ENCODE measurements around the gene BNIP5.
"Not testable (repeated sequence)": the region's sequence is repeated elsewhere in the genome, so short reads cannot be mapped to it uniquely, and the experiment has no call there.

The BNIP5 gene

DNA sequence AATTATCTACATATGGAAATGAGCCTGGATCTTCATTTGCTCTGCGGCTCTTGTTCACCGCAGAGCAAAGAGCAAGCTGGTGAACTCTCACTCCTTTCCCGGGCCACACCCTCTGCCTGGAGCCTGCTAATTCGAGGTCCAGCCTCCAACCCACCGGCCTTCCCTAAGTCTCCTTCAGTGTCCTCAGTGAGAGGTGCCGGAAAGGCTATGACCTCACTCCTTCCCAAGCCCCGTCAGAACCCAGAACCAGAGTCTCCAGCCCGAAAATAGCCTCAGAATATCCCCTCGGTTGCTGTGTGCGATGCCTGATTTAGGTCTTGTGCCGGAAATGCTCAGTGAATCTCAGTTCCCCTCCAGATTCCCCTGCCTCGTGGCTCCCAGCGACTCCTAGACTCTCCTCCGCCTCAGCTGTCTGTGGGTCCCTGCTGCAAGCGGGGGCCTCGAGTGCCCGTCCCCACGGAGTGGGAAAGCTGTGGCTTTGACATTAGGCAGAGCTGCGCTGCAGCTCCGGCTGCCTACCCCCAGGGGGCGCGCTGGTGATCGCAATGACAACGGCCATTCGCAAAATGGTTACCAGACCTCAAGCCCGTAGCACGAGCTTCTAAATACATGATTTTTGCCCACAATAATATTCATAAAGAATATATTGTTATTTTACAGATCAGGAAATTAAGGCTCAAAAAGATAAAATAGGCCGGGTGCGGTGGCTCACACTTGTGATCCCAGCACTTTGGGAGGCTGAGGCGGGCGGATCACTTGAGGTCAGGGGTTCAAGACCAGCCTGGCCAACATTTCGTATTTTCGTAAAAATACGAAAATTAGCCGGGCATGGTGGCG, 4.1 kb upstream of the BNIP5 start:
- peak; percentile 70 to 73 for ATAC-seq

DNA sequence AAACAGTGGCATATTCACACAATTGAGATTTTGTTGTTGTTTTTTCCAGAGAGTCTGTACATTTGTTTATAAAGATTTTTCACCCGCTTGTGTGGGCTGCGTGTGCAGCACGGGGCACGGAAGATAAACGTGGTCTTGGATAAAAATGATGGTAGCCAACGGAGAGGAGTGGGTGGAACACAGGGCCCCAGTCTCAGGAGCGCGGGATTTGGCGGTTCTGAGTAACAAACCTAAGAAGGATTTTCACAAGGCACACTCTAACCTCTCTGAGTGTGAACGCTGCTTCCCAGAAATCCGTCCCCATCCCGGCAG, 3.6 kb upstream of the BNIP5 start:
- no peak for ATAC-seq

DNA sequence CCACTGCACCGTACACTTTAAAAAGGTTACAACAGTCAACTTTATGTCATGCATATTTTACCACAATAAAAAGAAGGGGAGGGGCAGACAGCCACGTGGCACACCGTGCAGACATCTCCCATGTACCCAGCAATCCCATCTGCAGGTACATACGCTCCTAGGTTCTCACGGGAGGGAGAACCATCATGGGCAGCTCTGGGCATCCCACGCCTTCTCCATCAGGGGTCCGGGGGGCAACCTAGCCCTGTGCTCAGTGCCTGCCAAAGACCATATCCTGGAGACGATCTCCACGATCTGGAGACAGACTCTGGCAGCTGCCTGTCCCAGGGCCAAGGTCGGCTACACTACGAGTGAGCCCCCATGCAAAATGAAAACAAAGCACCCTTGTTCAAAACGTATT, 2.5 kb upstream of the BNIP5 start:
- no peak for ATAC-seq

DNA sequence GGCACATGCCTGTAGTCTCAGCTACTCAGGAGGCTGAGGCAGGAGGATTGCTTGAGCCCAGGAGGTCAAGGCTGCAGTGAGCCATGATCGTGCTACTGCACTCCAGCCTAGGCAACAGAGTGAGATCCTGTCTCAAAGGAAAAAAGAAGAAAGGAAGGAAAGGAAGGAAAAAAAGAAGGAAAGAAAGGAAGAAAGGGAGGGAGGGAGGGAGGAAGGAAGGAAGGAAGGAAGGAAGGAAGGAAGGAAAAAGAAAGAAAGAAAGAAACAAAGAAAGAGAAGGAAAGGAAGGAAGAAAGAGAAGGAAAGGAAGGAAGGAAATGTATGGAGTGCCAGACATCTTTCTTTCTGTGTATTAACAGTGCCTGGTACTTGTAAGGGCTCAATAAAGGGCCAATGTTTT, 1.5 kb upstream of the BNIP5 start:
- not testable (repeated sequence) for ATAC-seq

DNA sequence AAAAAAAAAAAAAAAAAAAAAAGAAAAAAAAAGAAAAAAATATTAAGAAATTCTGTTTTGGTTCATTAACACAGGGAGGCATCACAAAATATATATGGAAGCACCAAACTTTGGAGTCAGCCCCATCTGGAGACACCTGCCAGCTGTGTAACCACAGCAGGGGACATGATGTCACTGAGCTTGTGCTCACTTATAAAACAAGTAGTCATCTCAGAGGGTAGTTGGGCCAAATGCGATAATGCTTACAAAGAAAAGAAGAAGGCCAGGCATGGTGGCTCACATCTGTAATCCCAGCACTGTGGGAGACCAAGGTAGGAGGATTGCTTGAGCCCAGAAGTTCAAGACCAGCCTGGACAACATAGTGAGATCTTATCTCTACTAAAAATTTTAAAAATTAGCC, 1.1 kb upstream of the BNIP5 start:
- ATAC-seq = no peak

DNA sequence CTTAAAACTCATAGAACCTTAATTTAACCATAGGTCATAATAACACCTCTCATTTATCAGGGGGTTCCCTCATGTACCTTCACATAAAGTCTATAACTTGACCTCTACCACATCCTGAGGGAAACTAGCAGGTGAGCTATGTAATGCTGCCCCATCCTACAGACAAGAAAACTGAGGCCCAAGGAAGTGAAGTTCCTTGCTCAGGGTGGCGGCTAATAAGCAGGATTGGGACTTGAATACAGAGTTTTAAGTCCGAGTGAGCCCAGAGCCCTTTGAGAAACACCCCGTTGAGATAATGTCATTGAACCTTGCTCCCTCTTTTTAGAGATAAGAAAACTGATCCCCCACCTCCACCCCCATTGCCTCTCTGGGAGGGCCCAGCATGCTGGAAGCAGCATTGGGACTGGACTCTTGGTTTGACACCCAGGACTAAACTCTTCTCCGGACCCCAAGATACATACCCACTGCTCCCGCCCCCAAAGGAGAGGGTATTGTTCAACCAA, 429 bp downstream of the BNIP5 start:
- no peak for ATAC-seq

DNA sequence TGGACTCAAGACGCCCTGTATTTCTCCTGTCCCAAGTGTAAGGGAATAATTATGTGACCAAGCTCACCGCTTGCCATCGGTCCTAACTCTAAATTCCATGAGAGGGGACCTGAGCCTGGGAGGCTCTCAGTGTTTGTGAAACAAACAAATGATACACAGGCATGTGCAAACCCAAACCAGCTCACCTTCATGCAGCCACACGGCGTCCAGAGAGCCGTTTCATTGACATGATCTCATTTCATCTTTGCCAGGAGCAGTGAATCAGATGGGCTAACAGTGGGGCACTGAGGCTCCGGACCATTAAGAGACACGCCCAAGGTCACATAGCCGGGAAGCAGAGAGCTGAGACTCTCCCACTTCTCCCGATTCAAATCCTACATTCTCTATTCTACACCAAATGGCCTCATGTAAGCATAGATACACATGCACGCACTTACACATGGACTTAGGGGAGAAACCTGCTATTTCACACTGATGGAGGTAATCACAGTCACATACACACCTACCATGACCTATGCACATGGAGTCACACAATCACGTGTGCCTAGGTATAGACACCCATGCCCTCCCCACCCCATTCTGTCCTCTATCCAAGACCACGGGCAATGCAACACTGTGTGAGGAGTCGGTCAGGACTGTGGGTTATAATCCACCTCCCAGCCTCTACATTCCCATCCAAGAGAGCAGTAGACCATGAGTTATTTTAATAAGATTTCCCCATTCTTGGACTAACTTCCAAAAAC, 1.1 kb downstream of the BNIP5 start:
- ATAC-seq = no peak

DNA sequence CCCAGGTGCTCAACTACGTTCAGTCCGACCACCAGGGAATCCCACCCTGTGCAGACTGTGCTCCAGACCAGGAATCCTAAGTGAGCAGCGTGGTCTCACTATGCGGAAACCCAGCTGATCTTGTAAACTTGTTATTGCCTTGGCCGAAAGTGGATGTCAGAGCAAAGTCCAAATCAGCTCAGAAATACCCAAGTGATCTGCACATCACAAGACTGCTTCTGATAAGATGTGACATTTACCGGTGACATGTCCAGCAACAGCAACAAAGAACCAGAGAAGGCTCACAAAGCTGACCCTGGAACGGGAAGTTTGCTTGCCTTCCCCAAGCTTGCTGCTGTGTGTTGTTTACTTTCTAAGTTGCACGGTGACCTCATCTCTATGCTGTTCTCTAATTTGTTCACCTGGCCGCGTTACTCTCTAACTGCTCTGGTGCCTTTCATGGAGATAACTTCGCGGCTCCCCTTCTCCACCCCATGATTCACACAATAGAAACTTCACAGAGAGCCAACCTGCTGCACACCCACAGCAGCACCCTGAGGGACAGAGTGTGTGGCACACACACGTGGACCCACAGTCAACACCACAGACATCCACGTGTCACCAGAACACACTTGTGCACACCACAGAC, 1.7 kb downstream of the BNIP5 start:
- no peak for ATAC-seq

DNA sequence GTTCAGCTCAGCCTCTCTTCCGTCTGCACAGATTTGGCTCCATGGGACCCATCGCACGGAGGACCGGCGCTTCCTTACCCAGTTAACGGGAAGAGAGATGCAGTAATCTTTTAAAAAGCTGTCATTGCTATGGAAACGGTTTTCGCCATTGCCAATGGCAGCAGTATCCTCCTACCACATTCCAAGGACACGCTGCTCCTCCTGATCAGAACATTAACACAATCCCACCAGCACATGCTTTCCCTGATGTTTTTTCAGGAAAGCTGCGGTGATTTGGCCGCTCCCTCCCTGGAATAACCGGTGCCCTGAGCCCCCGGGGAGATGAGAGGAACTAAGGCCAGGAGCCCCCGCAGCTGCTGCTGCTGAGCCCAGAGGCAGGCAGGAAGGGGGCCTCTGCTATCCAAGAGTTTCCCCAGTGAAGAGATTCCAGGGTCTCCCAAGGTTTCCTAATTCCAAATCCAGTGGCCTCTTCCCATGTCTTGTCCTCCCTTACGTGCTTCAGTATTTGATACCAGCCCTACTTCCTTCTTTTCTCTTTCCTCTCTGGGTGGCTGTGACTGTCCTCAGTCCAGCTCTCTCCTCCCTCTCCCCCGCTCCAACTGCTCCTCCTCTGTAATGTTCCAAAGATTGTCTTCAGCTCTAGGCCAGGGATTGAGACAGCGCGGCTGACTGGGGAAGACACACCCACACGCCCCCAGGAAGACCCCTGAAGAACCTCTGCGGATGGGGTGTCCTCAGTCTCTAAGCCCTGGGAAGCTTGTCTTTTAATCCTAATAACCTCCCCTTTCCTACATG, 2.6 kb downstream of the BNIP5 start:
- ATAC-seq = no peak

DNA sequence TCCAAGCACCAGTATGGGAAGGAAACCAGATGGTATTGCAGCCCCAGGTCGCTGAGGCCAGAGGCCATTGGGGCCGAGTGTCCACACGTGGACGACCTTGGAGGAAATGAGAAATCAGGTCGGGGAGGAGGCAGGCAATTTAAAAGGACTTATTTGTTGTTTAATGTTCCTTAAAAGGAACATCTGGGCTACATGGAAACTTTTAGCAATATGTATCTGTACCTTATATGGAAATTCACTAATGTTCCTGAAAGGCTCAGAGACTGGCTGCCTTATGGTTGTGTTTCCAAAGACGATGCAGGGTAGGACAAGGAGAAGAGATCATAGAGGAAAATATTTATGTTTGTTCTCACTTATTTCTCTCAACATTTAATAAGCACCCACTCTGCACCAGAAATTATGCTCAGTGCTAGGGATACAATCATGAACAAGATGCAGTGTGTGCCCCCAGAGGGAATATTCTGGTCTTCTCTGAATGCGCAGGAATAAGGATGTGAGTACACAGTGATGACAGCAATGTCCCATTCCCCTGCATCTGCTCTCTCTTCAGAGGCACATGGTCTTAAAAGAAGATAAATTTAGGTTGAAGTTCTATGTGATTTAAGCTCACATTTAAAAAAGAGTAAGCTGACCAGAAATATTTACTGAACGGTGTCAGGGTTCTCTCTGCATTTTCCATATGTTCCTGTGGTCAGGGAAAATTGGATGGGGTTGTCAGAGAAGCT, 3.4 kb downstream of the BNIP5 start:
- no peak for ATAC-seq

DNA sequence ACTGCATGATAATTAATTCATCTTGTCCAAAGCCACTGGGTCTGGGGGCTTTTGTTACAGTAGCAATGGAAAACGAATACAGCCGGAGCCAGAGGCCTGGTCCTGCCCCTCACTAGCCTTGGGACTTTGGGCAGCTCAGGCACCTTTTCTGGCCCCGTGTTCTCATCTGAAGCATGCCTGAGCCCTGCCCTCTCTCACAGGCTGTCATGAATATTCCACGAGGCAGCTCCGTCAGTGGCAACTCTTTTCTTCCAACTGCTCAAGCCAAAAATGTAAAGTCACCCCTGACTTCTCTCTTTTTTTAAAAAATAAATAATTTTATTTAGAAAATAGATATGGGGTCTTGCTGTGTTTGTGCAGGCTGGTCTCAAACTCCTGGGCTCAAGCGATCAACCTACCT, 5.3 kb downstream of the BNIP5 start:
- ATAC-seq = no peak

DNA sequence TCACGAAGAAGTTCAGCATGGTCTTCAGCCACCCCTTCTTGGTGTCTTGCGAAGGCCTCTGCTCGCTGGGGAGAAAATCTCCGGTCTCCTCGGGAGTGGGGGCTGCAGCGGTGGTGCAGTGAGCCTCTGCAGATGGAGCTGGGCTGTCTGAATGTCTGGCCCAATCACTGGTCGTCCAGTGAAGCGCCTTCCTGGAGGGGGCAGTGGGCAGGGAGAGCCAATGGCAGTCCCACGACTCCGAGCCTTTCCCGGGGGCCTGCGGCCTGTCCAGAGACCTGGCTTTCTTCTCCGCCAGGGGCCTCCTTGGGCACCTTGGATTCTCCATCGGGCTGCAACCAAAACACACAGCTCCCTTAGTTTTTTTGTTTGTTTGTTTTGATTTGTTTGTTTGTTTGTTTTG, 6.3 kb downstream of the BNIP5 start:
- no peak for ATAC-seq

DNA sequence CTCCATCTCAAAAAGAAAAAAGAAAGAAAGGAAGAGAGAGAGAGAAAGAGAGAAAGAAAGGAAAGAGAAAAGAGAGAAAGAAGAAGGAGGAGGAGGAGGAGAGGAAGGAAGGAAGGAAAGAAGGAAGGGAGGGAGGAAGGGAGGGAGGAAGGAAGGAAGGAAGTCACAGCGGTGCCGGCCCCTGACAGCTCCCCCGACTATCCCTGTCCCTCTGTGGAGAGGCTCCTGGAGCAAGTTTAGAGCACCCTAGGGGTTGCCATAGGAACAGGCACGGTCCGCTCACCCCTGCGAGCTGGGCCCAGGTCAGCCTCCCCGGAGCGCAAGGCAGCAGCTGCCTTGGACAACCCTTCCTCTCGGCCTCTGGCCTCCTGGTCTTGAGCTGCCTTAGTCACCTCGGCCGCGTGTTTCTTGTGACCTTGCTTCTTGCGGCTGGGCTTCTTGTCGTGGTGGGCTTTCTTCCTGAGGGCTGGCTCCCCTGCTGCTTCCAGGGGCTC, 6.8 kb downstream of the BNIP5 start:
- ATAC-seq = no peak

DNA sequence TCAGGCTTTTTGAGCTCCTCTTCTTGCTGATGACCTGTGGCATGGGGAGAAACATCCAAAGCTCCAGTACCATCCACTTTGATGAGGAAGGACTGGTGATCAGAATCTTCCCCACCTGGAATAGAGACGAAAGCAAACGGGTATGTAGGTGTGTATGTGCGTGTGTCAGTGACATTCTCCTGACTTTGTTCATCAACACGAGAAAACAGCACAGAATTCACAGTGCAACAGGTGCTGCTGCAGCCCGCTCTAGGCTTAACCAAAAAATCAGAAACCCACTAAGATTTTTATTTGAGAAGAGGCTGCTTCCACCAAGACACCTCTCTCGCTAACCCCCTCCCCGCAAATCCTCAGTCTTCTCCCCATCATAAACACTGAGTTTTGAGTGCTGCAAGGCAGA, 8.1 kb downstream of the BNIP5 start:
- no peak for ATAC-seq

DNA sequence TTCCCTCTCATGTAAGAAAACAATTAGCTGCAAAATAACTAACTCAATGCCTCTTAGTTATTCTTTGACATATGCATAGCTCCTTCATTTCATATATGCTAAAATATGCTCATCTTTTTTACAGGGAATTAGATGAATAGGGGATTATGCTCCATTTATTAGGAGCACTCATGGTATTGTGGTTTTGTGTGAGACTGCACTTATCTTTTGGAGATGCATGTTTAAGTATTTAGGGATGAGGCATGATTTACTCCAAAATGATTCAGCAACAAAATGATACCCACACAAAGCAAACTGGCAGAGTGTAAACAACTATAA, 8.8 kb downstream of the BNIP5 start:
- ATAC-seq = no peak

DNA sequence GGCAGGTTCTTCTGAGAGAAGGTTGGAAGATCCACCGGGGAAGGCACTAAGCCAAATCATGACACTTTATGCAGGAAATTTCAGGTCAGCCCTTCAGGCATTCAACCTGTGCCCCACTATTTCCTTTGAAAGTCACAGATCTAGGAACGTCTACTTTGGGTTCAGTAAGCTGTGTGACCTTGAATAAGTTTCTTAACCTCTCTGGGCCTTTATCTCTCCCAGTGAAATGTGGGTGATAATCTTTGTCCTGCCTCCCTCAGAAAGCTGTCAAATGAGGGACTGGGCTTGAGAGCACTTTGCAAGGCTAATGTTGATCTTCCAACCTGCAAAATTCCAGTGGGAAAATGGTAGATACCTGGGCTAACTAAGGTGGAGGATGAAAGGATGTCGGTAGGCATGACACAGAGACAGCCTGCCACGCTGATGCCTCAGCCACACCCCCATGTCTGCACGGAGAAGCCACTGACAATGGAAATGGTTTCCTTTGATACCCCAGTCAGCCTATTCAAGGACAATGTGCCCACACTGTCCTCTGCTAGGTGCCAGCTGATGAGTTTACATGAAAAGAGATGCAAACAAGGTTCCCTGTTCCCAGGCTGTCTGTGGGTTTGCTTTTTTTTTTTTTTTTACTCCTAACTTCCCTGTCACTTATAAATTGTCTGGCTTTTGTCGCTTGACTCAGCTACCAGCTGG, 9.3 kb downstream of the BNIP5 start:
- no peak for ATAC-seq

DNA sequence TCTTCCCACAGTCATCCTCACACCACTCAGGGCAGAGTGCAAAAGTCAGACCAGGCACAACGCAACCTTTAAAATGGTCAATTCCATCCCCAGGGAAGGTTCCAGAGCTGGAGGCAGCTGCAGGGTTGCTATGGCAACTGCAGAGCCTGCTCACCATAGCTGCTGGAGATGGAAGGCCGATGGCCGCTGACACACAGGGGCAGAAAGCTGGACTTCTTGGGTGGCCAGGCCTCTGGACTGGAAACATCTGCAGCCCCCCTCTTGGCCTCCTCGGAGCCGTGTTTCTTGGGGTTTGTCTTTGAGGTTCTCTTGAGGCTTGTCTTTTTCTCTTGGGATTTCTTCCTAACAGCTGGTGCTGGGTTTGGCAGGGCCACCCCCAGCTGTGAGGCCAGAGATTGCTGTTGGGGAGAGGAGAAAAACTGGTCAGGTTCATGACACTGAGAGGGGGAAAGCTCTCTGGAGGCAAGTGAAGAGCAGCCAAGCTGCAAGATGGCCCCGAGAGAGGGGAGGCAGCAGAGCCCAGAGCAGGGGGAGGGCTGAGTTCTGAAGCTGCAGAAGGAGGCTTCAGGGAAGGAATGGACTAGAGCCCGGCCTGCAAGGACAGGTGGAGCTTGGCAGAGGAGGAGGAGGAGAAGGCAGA, 10.2 kb downstream of the BNIP5 start:
- no peak for ATAC-seq

DNA sequence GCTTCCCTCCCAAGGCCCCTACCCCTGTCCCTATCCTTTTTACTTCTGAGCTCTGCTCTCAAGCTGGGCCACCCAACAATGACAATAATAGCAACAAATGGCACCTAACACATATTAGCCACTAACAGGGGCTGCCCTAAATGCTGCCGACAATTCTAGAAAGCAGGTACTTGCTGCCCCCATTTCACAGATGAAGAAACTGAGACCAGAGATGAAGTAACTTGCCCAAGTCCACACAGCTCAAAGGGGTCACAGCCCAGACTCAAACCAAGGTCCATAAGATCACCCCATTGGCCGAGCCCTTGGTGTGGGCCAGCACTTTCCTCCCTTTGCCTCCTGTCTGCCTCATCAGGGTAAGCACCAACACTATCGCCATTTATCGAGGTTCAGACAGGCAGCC, 12.0 kb downstream of the BNIP5 start:
- ATAC-seq = no peak

DNA sequence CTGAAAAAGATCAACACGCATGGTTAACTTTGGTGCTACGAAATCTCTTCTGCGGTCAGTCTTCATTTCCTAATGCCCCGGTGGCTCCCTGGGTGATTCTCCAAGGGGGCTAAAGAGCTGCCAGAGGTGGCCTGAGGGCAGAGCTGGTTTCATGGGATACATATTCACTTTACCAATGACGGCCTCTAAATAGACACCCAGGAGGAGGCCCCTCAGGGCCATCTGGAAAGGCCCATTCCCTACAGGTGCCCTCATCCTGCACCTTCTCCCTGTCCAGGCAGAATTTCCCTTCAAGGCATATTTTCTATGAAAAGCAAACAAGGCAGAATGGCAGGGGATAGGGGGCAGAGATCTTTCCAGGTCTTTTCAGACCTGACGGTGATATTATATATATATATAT, 12.5 kb downstream of the BNIP5 start:
- ATAC-seq = no peak

DNA sequence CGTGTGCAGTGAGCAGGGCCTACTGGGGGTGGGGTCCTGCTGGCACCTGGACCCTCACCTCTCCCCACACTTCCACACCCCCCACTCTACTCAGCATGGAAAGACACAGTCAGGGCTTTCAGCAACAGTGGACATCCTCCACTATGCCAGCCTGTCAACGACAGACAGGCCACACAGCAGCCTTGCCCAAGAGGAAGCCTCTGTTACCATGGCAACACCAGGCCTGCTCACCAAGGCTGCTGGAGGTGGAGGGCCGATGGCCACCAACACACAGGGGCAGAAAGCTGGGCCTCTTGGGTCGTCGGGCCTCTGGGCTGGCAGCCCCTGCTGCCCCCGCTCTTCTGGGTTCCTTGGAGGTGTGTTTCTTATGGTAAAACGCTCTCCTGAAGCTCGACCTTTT, 13.6 kb downstream of the BNIP5 start:
- ATAC-seq = no peak

DNA sequence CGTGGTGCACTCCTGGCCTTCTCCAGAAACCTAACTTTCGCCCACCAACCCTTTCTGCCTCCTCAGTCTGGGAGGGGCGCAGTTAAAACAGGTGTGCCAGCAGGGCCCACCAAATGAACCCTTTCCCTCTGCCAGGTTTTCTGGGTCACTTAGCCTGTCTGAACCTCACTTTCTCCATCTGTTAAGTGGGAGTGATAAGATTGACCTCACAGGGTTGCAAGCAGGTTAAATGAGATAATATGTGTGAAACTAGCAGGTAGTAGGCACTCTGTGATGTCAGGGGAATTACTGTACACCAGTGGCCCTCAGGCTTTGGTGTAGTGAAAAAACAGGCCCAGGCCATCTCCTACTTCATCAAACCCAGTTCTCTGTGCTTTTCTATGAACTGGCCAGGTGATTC, 14.1 kb downstream of the BNIP5 start:
- ATAC-seq = no peak
